CD4-positive, alpha-beta T cell (primary cell): ENCODE measurements around the gene DIP2C. TPM values are rescaled to one million over a fixed set of nuclear protein-coding genes. Genes with fewer than 3 reads are reported as not detected.
A peak's percentile ranks its signal among the peaks of the same experiment; 100 is the strongest.

Experiments used
- ATAC-seq: fragments of 200-7000 bp; cut with Tn5 transposase; one replicate; pipeline ENCODE4 v1.10.0; 2022; ENCODE audit warnings: mild to moderate bottlenecking; ENCODE audit not compliant: poor library complexity
- CTCF ChIA-PET: fragments of 350-600 bp; sonication (Branson Sonifier 250); formaldehyde crosslinking; loops from one replicate; lab custom pipeline; 2021; ENCODE audit warnings: antibody characterized with exemption, inconsistent platforms; lab: Charles Lee
- POLR2A ChIA-PET: fragments of 350-600 bp; sonication (Branson Sonifier 250); formaldehyde crosslinking; loops from one replicate; lab custom pipeline; 2021; ENCODE audit warnings: antibody characterized with exemption, inconsistent platforms; lab: Charles Lee
- DNase-seq, 14 experiments: peaks; one replicate each; pipeline ENCODE4 v3.0.0-alpha.2; 2013 to 2020; ENCODE audit warnings: mixed read lengths in 2 of 14
- H3K27ac ChIP-seq, 2 donors: one replicate each; pipeline versions ENCODE4 v1.5.1 to v1.7.0; 2013; ENCODE audit warnings: low read length in 2 of 2, low read depth in 1 of 2, mild to moderate bottlenecking in 1 of 2
- H3K27me3 ChIP-seq, 2 experiments: 1 replicate in 1 of 2; 2 replicates in 1 of 2; pipeline versions ENCODE4 v1.6.1 to v1.7.0; 2013; ENCODE audit warnings: low read length in 2 of 2, control low read depth in 1 of 2, mild to moderate bottlenecking in 1 of 2, moderate library complexity in 1 of 2; ENCODE audit not compliant: insufficient read depth in 2 of 2, control insufficient read depth in 1 of 2
- H3K36me3 ChIP-seq: one replicate; pipeline ENCODE4 v1.6.1; 2013; ENCODE audit warnings: low read length, control low read depth; ENCODE audit not compliant: insufficient read depth
- H3K4me1 ChIP-seq: one replicate; pipeline ENCODE4 v1.6.1; 2013; ENCODE audit warnings: low read length, control low read depth; ENCODE audit not compliant: insufficient read depth
- H3K4me3 ChIP-seq: one replicate; pipeline ENCODE4 v1.5.1; 2013; ENCODE audit warnings: mild to moderate bottlenecking, low read length, moderate library complexity
- H3K9me3 ChIP-seq, 2 experiments: 1 replicate in 1 of 2; 2 replicates in 1 of 2; pipeline versions ENCODE4 v1.6.1 to v1.7.0; 2013; ENCODE audit warnings: low read length in 2 of 2, mild to moderate bottlenecking in 2 of 2, control low read depth in 1 of 2, moderate library complexity in 1 of 2; ENCODE audit not compliant: control insufficient read depth in 1 of 2, insufficient read depth in 1 of 2
- H3K27ac Mint-ChIP-seq: one replicate; pipeline ENCODE4 v1.8.0; 2020; ENCODE audit warnings: mixed read lengths
- H3K27me3 Mint-ChIP-seq: one replicate; pipeline ENCODE4 v1.8.0; 2021; ENCODE audit warnings: mixed read lengths
- H3K36me3 Mint-ChIP-seq: one replicate; pipeline ENCODE4 v1.8.0; 2021; ENCODE audit warnings: low read depth, mixed read lengths
- H3K4me1 Mint-ChIP-seq: one replicate; pipeline ENCODE4 v1.8.0; 2021; ENCODE audit warnings: low read depth, mixed read lengths
- H3K4me3 Mint-ChIP-seq: one replicate; pipeline ENCODE4 v1.8.0; 2020; ENCODE audit warnings: mild to moderate bottlenecking, mixed read lengths
- H3K9me3 Mint-ChIP-seq: one replicate; pipeline ENCODE4 v1.8.0; 2020; ENCODE audit warnings: mixed read lengths
- CTCF ChIP-seq: fragments of 200-600 bp; IDR thresholded peaks from one replicate; pipeline ENCODE4 v1.8.0; 2022; ENCODE audit warnings: antibody characterized with exemption, mild to moderate bottlenecking
- intact Hi-C, 2 experiments: fragments of 100-400 bp; cut with DNase I in 1 of 2; cut with micrococcal nuclease in 1 of 2; formaldehyde crosslinking; loops; one replicate each; pipeline versions ENCODE4 v1.15.1 to v1.9.0; 2023 to 2025; cut with DNase I, micrococcal nuclease
- total RNA-seq, 174 experiments: library from RNA in 2 of 174; stranded (reverse) in 2 of 174; gene quantifications; one replicate each; pipeline ENCODE4 v1.2.3 and lab custom pipeline; 2021 to 2026

The DIP2C gene
- total RNA-seq, 2 experiments from 2014 or later, result 4.1 TPM

GRCh38 chr10:378930-379704 lies 310.4 kb downstream of the DIP2C start:
- Mint-ChIP-seq H3K4me1 (peaks cover 25% of the 10 kb centered on the region), H3K27me3 (no peaks in the 10 kb centered on the region), H3K36me3 (peaks cover 70% of the 10 kb centered on the region), H3K9me3 (no peaks in the 10 kb centered on the region), H3K4me3 (no peak overlapping the region), H3K27ac (no peak overlapping the region)
- H3K4me1 ChIP-seq, result peaks cover 17% of the 10 kb centered on the region
- POLR2A ChIA-PET, result no interaction called here
- no peak overlapping the region for H3K4me3 ChIP-seq
- CTCF ChIA-PET, result no interaction called here
- peaks cover 0 to 8% of the 10 kb centered on the region in 2 experiments for H3K9me3 ChIP-seq
- H3K27me3 ChIP-seq, result no peaks in the 10 kb centered on the region
- intact Hi-C loops, result no loop called here
- H3K27ac ChIP-seq, result no peak overlapping the region
- no peaks in the 10 kb centered on the region for H3K36me3 ChIP-seq
- DNase-seq (peak in 1 of 14 experiments; percentile 20), ATAC-seq (no peak)
- TF ChIP-seq CTCF, result no peak

- peaks cover 25% of the 10 kb centered on the region for H3K4me1 Mint-ChIP-seq
These were observed 311.1 kb downstream of the DIP2C start for GRCh38 chr10:378230-378929.

GRCh38 chr10:377228-377627 lies 312.2 kb downstream of the DIP2C start:
- H3K36me3 ChIP-seq, result no peaks in the 10 kb centered on the region
- ATAC-seq (no peak), DNase-seq (no peak)
- no peaks in the 10 kb centered on the region for H3K27me3 ChIP-seq
- ChIA-PET POLR2A (no interaction called here), CTCF (no interaction called here)
- Mint-ChIP-seq H3K4me1 (peaks cover 25% of the 10 kb centered on the region), H3K9me3 (no peaks in the 10 kb centered on the region), H3K27ac (no peak overlapping the region), H3K27me3 (no peaks in the 10 kb centered on the region), H3K4me3 (no peak overlapping the region), H3K36me3 (peaks cover 53% of the 10 kb centered on the region)
- intact Hi-C loops, result no loop called here
- H3K4me1 ChIP-seq, result peaks cover 13% of the 10 kb centered on the region
- no peak for TF ChIP-seq CTCF
- no peak overlapping the region for H3K4me3 ChIP-seq
- no peak overlapping the region for H3K27ac ChIP-seq
- peaks cover 0 to 14% of the 10 kb centered on the region in 2 experiments for H3K9me3 ChIP-seq

More at GRCh38 chr10:378230-378929, 311.1 kb downstream of the DIP2C start:
- H3K4me3 Mint-ChIP-seq, result no peak overlapping the region
- no peak for TF ChIP-seq CTCF
- intact Hi-C loops, result no loop called here
- Histone ChIP-seq H3K9me3 (peaks cover 0 to 8% of the 10 kb centered on the region in 2 experiments), H3K4me1 (peaks cover 17% of the 10 kb centered on the region), H3K27me3 (no peaks in the 10 kb centered on the region), H3K27ac (no peak overlapping the region), H3K4me3 (no peak overlapping the region), H3K36me3 (no peaks in the 10 kb centered on the region)
- no peaks in the 10 kb centered on the region for H3K9me3 Mint-ChIP-seq
- H3K36me3 Mint-ChIP-seq, result peaks cover 63% of the 10 kb centered on the region
- no peak for ATAC-seq
- no peaks in the 10 kb centered on the region for H3K27me3 Mint-ChIP-seq
- H3K27ac Mint-ChIP-seq, result no peak overlapping the region
- ChIA-PET POLR2A (no interaction called here), CTCF (no interaction called here)
- no peak for DNase-seq
